ENCODE data around the gene SNX14.
"Not testable (repeated sequence)": the region's sequence is repeated elsewhere in the genome, so short reads cannot be mapped to it uniquely, and the experiment has no call there.

Gene SNX14

DNA sequence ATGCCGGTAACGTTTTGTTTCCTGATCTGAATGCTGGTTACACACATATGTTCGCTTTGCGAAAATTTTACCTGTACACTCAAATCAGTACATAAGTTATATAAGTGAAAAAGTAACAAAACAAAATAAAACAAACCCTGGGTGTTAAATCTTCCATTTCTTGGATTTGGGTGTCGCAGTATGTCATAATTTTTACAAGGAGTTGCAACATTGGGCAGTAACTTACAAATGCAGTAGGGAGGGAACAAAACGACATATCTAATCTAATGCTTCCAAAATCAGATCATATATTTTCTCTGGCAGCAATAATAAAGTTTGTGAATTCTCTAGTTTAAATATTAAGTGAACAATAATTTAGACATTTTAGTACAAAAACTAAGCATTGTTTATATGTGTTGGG lies 25.2 kb downstream of the SNX14 start:
- TF ChIP-seq, protein P1, sequence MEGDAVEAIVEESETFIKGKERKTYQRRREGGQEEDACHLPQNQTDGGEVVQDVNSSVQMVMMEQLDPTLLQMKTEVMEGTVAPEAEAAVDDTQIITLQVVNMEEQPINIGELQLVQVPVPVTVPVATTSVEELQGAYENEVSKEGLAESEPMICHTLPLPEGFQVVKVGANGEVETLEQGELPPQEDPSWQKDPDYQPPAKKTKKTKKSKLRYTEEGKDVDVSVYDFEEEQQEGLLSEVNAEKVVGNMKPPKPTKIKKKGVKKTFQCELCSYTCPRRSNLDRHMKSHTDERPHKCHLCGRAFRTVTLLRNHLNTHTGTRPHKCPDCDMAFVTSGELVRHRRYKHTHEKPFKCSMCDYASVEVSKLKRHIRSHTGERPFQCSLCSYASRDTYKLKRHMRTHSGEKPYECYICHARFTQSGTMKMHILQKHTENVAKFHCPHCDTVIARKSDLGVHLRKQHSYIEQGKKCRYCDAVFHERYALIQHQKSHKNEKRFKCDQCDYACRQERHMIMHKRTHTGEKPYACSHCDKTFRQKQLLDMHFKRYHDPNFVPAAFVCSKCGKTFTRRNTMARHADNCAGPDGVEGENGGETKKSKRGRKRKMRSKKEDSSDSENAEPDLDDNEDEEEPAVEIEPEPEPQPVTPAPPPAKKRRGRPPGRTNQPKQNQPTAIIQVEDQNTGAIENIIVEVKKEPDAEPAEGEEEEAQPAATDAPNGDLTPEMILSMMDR (IDR thresholded peaks at IDR 0.05; ENCODE audit: insufficient read depth, low read length, poor library complexity, severe bottlenecking): no peak
- Histone ChIP-seq H3K27me3 (replicated peaks; ENCODE audit: control insufficient read depth, insufficient read depth, low read length) (no peaks in the 10 kb centered on the region), H3K4me3 (replicated peaks; ENCODE audit: low read depth, low read length) (no peak overlapping the region), H3K36me3 (ENCODE audit: control insufficient read depth, insufficient read depth, low read length) (no peaks in the 10 kb centered on the region; the same call in 1 of the 2 replicates)
- no peak for DNase-seq (ENCODE audit: extremely low read depth, insufficient read length)

GRCh38 chr6:85565736-85566135 lies 27.9 kb downstream of the SNX14 start:
- Histone ChIP-seq H3K4me3 (replicated peaks; ENCODE audit: low read depth, low read length) (no peak overlapping the region), H3K27me3 (replicated peaks; ENCODE audit: control insufficient read depth, insufficient read depth, low read length) (no peaks in the 10 kb centered on the region), H3K36me3 (ENCODE audit: control insufficient read depth, insufficient read depth, low read length) (no peaks in the 10 kb centered on the region; the same call in 1 of the 2 replicates)
- no peak for DNase-seq (ENCODE audit: extremely low read depth, insufficient read length)
- TF ChIP-seq, protein P1 (IDR thresholded peaks at IDR 0.05; ENCODE audit: insufficient read depth, low read length, poor library complexity, severe bottlenecking): no peak

DNA sequence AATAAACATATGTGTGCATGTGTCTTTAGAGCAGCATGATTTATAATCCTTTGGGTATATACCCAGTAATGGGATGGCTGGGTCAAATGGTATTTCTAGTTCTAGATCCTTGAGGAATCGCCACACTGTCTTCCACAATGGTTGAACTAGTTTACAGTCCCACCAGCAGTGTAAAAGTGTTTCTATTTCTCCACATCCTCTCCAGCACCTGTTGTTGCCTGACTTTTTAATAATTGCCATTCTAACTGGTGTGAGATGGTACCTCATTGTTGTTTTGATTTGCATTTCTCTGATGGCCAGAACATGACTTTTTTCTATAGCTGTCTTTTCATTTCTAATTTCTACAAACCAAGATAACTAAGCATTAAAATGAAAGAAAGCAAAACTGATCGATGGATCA lies 29.4 kb downstream of the SNX14 start:
- DNase-seq (ENCODE audit: extremely low read depth, insufficient read length); H3K36me3 ChIP-seq (ENCODE audit: control insufficient read depth, insufficient read depth, low read length); H3K27me3 ChIP-seq (replicated peaks; ENCODE audit: control insufficient read depth, insufficient read depth, low read length); H3K4me3 ChIP-seq (replicated peaks; ENCODE audit: low read depth, low read length): not testable (repeated sequence)

- no peaks in the 10 kb centered on the region for H3K36me3 ChIP-seq (ENCODE audit: control insufficient read depth, insufficient read depth, low read length)
- H3K4me3 ChIP-seq (replicated peaks; ENCODE audit: low read depth, low read length): no peak overlapping the region
- DNase-seq (ENCODE audit: extremely low read depth, insufficient read length): no peak
- TF ChIP-seq, protein P1 (IDR thresholded peaks at IDR 0.05; ENCODE audit: insufficient read depth, low read length, poor library complexity, severe bottlenecking): no peak
- H3K27me3 ChIP-seq (replicated peaks; ENCODE audit: control insufficient read depth, insufficient read depth, low read length): no peaks in the 10 kb centered on the region
Observed at GRCh38 chr6:85561750-85562357, 31.8 kb downstream of the SNX14 start.

- TF ChIP-seq, protein P1 (IDR thresholded peaks at IDR 0.05; ENCODE audit: insufficient read depth, low read length, poor library complexity, severe bottlenecking): no peak
- no peak for DNase-seq (ENCODE audit: extremely low read depth, insufficient read length)
Observed at GRCh38 chr6:85556992-85557668, 36.5 kb downstream of the SNX14 start.

DNA sequence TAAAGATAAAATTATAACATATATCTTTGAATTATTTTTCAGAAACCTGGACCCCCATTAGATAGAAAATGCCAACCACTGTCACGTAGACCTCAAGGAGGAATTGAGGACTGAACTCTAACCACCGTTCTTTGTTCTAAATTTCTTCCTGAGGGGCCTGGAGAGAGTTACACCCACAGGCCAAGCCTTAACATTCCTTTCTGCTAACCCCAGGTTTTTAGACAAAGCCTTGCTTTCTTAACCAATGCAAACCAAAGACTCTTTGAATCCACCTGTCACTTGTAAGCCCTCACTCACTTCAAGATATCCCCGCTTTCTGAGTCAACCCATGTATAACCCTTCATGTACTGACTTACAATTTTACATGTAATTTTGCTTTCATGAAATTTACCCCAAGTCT lies 41.0 kb downstream of the SNX14 start:
- DNase-seq (ENCODE audit: extremely low read depth, insufficient read length): no peak
- H3K4me3 ChIP-seq (replicated peaks; ENCODE audit: low read depth, low read length): no peak overlapping the region
- H3K36me3 ChIP-seq (ENCODE audit: control insufficient read depth, insufficient read depth, low read length): no peaks in the 10 kb centered on the region; the same call in 1 of the 2 replicates
- no peaks in the 10 kb centered on the region for H3K27me3 ChIP-seq (replicated peaks; ENCODE audit: control insufficient read depth, insufficient read depth, low read length)
- TF ChIP-seq, protein P1 (IDR thresholded peaks at IDR 0.05; ENCODE audit: insufficient read depth, low read length, poor library complexity, severe bottlenecking): no peak

More at GRCh38 chr6:85556992-85557668, 36.5 kb downstream of the SNX14 start:
- Histone ChIP-seq H3K36me3 (ENCODE audit: control insufficient read depth, insufficient read depth, low read length) (no peaks in the 10 kb centered on the region), H3K4me3 (replicated peaks; ENCODE audit: low read depth, low read length) (no peak overlapping the region), H3K27me3 (replicated peaks; ENCODE audit: control insufficient read depth, insufficient read depth, low read length) (no peaks in the 10 kb centered on the region)
